ENCODE data around the gene NUP35. TPM values are rescaled to one million over a fixed set of nuclear protein-coding genes. Genes with fewer than 3 reads are reported as not detected.
"Not testable (repeated sequence)": the region's sequence is repeated elsewhere in the genome, so short reads cannot be mapped to it uniquely, and the experiment has no call there.

NUP35 gene
- total RNA-seq, 2 experiments from 2014 or later = 36.5 to 37.3 TPM

GRCh38 chr2:183153967-183154366 is 29.7 kb downstream of the NUP35 start:
- Histone ChIP-seq H3K9me3 (ENCODE audit: low read length) (no peaks in the 10 kb centered on the region; the same call in 1 of the 2 replicates), H3K9me2 (ENCODE audit: insufficient read depth, low read length) (no peaks in the 10 kb centered on the region), H3K27ac (ENCODE audit: low read depth, low read length, poor library complexity, severe bottlenecking) (no peak overlapping the region), H2AFZ (ENCODE audit: low read length) (no peak overlapping the region), H3K4me1 (ENCODE audit: insufficient read depth, low read length, poor library complexity, severe bottlenecking) (no peaks in the 10 kb centered on the region), H3K36me3 (ENCODE audit: insufficient read depth, low read length) (peaks cover 95% of the 10 kb centered on the region), H3K4me3 (ENCODE audit: low read depth, low read length, poor library complexity, severe bottlenecking) (no peak overlapping the region), H4K20me1 (ENCODE audit: insufficient read depth, low read length) (no peaks in the 10 kb centered on the region), H3K79me2 (ENCODE audit: insufficient read depth, low read depth, low read length) (peaks cover 30% of the 10 kb centered on the region), H3K4me2 (ENCODE audit: low read length) (no peak overlapping the region)
- CTCF ChIA-PET (ENCODE audit: unreplicated experiment) = no interaction called here
- POLR2A ChIA-PET = interaction anchor here (0.6 kb wide), 2 partner anchors 12 to 20 kb away, joined by 3 read pairs; no protein-coding TSS in a partner anchor
- no peak for TF ChIP-seq EZH2phosphoT487 (IDR thresholded peaks at IDR 0.05; ENCODE audit: borderline replicate concordance, low read depth, low read length)
- TF ChIP-seq CTCF (conservative IDR thresholded peaks at IDR 0.05; ENCODE audit: low read length) = no peak
- no TSS peak for BruUV-seq (replicated peaks)
- intact Hi-C loops (cut with micrococcal nuclease; ENCODE audit: unreplicated experiment) = no loop called here
- DNase-seq (ENCODE audit: low spot score) = no peak

- H3K9me3 ChIP-seq (ENCODE audit: low read length) = not testable (repeated sequence)
These were observed 30.5 kb downstream of the NUP35 start for GRCh38 chr2:183154772-183155171.

GRCh38 chr2:183157131-183157530 is 32.9 kb downstream of the NUP35 start:
- DNase-seq (ENCODE audit: low spot score) = no peak
- POLR2A ChIA-PET = interaction anchor here (0.7 to 1.1 kb wide), 2 partner anchors 23 to 635 kb away, joined by 3 to 5 read pairs; no protein-coding TSS in a partner anchor
- H3K4me1 ChIP-seq (ENCODE audit: insufficient read depth, low read length, poor library complexity, severe bottlenecking) = no peaks in the 10 kb centered on the region

More at GRCh38 chr2:183154772-183155171, 30.5 kb downstream of the NUP35 start:
- H3K9me2 ChIP-seq (ENCODE audit: insufficient read depth, low read length); intact Hi-C loops (cut with micrococcal nuclease; ENCODE audit: unreplicated experiment); DNase-seq (ENCODE audit: low spot score); H3K4me2 ChIP-seq (ENCODE audit: low read length); H4K20me1 ChIP-seq (ENCODE audit: insufficient read depth, low read length); CTCF ChIA-PET (ENCODE audit: unreplicated experiment); H3K4me3 ChIP-seq (ENCODE audit: low read depth, low read length, poor library complexity, severe bottlenecking); H2AFZ ChIP-seq (ENCODE audit: low read length); H3K27ac ChIP-seq (ENCODE audit: low read depth, low read length, poor library complexity, severe bottlenecking); H3K4me1 ChIP-seq (ENCODE audit: insufficient read depth, low read length, poor library complexity, severe bottlenecking); BruUV-seq (replicated peaks): not testable (repeated sequence)
- POLR2A ChIA-PET = interaction anchor here (0.6 to 2.0 kb wide), 3 partner anchors 12 to 27 kb away, joined by 3 to 9 read pairs (median 3); no protein-coding TSS in a partner anchor
- H3K36me3 ChIP-seq (ENCODE audit: insufficient read depth, low read length) = peaks cover 97% of the 10 kb centered on the region
- peaks cover 22% of the 10 kb centered on the region for H3K79me2 ChIP-seq (ENCODE audit: insufficient read depth, low read depth, low read length)

More at GRCh38 chr2:183157131-183157530, 32.9 kb downstream of the NUP35 start:
- Histone ChIP-seq H3K36me3 (ENCODE audit: insufficient read depth, low read length) (peaks cover 97% of the 10 kb centered on the region), H3K9me2 (ENCODE audit: insufficient read depth, low read length) (no peaks in the 10 kb centered on the region), H3K79me2 (ENCODE audit: insufficient read depth, low read depth, low read length) (no peaks in the 10 kb centered on the region; the same call in 1 of the 2 replicates), H3K9me3 (ENCODE audit: low read length) (no peaks in the 10 kb centered on the region), H3K4me2 (ENCODE audit: low read length) (no peak overlapping the region), H3K4me3 (ENCODE audit: low read depth, low read length, poor library complexity, severe bottlenecking) (no peak overlapping the region), H2AFZ (ENCODE audit: low read length) (no peak overlapping the region), H3K27ac (ENCODE audit: low read depth, low read length, poor library complexity, severe bottlenecking) (no peak overlapping the region), H4K20me1 (ENCODE audit: insufficient read depth, low read length) (no peaks in the 10 kb centered on the region)
- intact Hi-C loops (cut with micrococcal nuclease; ENCODE audit: unreplicated experiment) = no loop called here
- no peak for TF ChIP-seq CTCF (conservative IDR thresholded peaks at IDR 0.05; ENCODE audit: low read length)
- no peak for TF ChIP-seq EZH2phosphoT487 (IDR thresholded peaks at IDR 0.05; ENCODE audit: borderline replicate concordance, low read depth, low read length)
- CTCF ChIA-PET (ENCODE audit: unreplicated experiment) = no interaction called here
- no TSS peak for BruUV-seq (replicated peaks)
